ENCODE results near the gene RPS27.

RPS27 gene

GRCh38 chr1:153990468-153991150 lies at the start of gene RPS27:
RPS27 (plus strand) TSS chr1:153990762; CDS start chr1:153990797, 35 bp downstream.
- no peak for TF ChIP-seq CTCF (IDR thresholded peaks at IDR 0.05; ENCODE audit: low read depth, low read length)
- H3K4me3 ChIP-seq (ENCODE audit: low read depth, low read length), result peak within 1 kb of the TSS; percentile 88
- in situ Hi-C loops (cut with HindIII; ENCODE audit: low sequenced_read_pairs), result no loop called here
- DNase-seq (ENCODE audit: low read depth, low spot score), result peak; percentile 97

- H3K4me3 ChIP-seq (ENCODE audit: low read depth, low read length), result no peak overlapping the region
- in situ Hi-C loops (cut with HindIII; ENCODE audit: low sequenced_read_pairs), result no loop called here
- DNase-seq (ENCODE audit: low read depth, low spot score), result no peak
Measured at GRCh38 chr1:153941826-153942725, 48.5 kb upstream of the RPS27 start.

GRCh38 chr1:153942766-153943549 lies 47.6 kb upstream of the RPS27 start:
- H3K4me3 ChIP-seq (ENCODE audit: low read depth, low read length), result no peak overlapping the region
- TF ChIP-seq CTCF (IDR thresholded peaks at IDR 0.05; ENCODE audit: low read depth, low read length), result no peak
- DNase-seq (ENCODE audit: low read depth, low spot score), result no peak
- in situ Hi-C loops (cut with HindIII; ENCODE audit: low sequenced_read_pairs), result no loop called here

More at GRCh38 chr1:153941826-153942725, 48.5 kb upstream of the RPS27 start:
- TF ChIP-seq CTCF (IDR thresholded peaks at IDR 0.05; ENCODE audit: low read depth, low read length), result no peak

- H3K4me3 ChIP-seq (ENCODE audit: low read depth, low read length), result no peak overlapping the region
- TF ChIP-seq CTCF (IDR thresholded peaks at IDR 0.05; ENCODE audit: low read depth, low read length), result no peak
- in situ Hi-C loops (cut with HindIII; ENCODE audit: low sequenced_read_pairs), result no loop called here
- no peak for DNase-seq (ENCODE audit: low read depth, low spot score)
Measured at GRCh38 chr1:153944005-153944826, 46.3 kb upstream of the RPS27 start.

GRCh38 chr1:153944827-153945117 lies 45.8 kb upstream of the RPS27 start:
- no peak overlapping the region for H3K4me3 ChIP-seq (ENCODE audit: low read depth, low read length)
- DNase-seq (ENCODE audit: low read depth, low spot score), result no peak
- in situ Hi-C loops (cut with HindIII; ENCODE audit: low sequenced_read_pairs), result no loop called here
- TF ChIP-seq CTCF (IDR thresholded peaks at IDR 0.05; ENCODE audit: low read depth, low read length), result no peak

Measured in astrocyte of the spinal cord (primary cell).